Subcutaneous adipose tissue (tissue), 4 donors: Measurements from ENCODE around the gene HPRT1. TPM values are rescaled to one million over a fixed set of nuclear protein-coding genes. Genes with fewer than 3 reads are reported as not detected.

Source experiments
- small RNA-seq: library from RNA; depleted of rRNA; stranded (forward); fragments of <200 nt; gene quantifications from one replicate; pipeline ENCODE3, GENCODE V24; 2016
- total RNA-seq, 4 donors: library from RNA; depleted of rRNA; stranded (reverse); fragments of >200 nt; gene quantifications; one replicate each; pipeline ENCODE4 v1.1.0, GENCODE V29; 2016
- TF ChIP-seq, protein P1 (sequence below): fragments of 450-650 bp; IDR thresholded peaks from one replicate; pipeline ENCODE4 v1.5.1; 2016; ENCODE audit warnings: low read depth, mild to moderate bottlenecking, control low read depth, antibody characterized with exemption, moderate library complexity

HPRT1 gene
- total RNA-seq, 4 donors from 2014 or later, result 11.3 to 25.4 (median 13.3) TPM

DNA sequence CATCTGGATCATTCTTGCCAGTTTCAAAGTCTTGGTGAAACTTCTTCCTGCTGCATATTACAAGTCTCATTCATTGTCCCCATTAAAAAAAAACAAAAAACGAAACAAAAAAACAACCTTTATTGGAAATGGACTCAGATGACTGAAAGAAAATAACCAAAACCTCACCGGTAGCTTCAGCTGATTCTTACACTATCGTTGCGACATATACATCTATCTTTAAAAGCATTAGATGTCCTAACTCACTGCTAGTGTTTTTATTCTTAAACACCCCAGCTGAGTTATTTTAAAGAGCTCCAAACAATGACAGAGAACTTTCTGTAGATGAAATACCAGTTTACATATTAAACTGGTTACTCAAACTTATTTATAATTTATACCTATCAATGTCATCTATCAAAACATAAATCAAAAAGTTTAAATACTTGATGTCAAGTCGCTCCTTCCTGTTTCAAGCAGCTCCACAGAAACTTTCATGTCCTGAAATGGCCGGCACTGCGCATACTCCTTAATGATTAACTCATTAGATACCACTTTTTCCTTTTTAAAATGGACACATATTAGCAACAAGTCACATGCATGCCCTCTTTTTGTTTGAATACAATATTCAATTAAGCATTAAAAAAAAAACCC, 87.2 kb downstream of the HPRT1 start:
- TF ChIP-seq, protein P1, sequence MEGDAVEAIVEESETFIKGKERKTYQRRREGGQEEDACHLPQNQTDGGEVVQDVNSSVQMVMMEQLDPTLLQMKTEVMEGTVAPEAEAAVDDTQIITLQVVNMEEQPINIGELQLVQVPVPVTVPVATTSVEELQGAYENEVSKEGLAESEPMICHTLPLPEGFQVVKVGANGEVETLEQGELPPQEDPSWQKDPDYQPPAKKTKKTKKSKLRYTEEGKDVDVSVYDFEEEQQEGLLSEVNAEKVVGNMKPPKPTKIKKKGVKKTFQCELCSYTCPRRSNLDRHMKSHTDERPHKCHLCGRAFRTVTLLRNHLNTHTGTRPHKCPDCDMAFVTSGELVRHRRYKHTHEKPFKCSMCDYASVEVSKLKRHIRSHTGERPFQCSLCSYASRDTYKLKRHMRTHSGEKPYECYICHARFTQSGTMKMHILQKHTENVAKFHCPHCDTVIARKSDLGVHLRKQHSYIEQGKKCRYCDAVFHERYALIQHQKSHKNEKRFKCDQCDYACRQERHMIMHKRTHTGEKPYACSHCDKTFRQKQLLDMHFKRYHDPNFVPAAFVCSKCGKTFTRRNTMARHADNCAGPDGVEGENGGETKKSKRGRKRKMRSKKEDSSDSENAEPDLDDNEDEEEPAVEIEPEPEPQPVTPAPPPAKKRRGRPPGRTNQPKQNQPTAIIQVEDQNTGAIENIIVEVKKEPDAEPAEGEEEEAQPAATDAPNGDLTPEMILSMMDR, result no peak

DNA sequence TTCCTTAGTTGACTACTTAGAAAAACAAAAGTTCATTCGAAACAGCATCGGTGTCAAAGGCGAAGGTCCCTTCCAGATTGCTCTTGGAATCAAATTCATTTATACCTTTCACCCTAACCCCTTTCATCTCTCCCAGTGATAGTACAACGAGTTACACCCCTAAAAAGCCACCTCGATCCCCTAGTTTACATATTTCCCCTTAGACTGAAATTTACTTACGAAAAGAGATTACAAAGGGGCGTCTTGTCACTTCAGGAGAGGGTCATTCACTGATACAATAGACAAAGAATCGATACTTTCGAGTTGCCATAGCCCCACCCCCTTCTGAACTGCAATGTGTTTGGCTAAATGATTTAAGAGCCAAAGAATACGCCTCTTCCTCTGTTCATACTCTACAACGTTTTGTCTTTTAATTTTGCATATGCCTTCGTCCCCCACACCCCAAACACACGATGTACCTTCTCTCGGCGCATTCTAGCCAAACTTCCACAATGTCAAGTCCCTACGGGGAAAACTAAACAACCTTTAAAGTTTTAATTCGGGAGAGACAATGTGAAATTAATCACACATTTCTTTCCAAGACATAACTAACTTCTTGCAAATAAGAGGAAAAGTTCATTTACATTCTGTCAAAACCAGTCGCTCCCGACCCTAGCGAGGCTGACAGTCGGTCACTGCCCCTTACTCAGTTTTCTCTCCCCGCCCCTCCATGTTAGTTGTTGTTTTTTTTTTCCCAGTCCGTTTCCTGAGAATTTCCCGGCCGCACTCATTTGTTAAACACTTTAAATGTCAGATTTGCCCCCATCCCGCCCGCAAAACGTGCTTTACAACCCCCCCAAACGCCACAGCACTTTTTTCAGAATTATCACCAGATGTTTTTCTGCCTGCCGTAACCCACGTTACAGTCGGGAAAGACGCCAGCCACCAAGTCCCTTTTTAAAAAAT, 88.6 kb downstream of the HPRT1 start:
- TF ChIP-seq, protein P1, result no peak

Small RNA genes lying within 50 kb of the gene (small RNA-seq; reads per million reads assigned to genes)
- gene AC004383.1 (not detected), gene MIR450A1 (not detected), gene MIR450A2 (not detected), gene MIR450B (not detected), gene MIR503 (0.61 reads per million), gene MIR542 (not detected)

Other genes with a start within 250 kb of the HPRT1 start
- gene CCDC160, start 223.0 kb upstream of the HPRT1 start, total RNA-seq, result under 1 TPM in 1 of 4 donors, not detected in 3; 0.22 TPM
- gene PHF6, start 86.9 kb upstream of the HPRT1 start, total RNA-seq, result 10 to 100 TPM in 2 of 4 donors, 1 to 10 TPM in 2; 7.7 to 16.3 (median 10.4) TPM
- not detected for gene PLAC1, start 198.3 kb downstream of the HPRT1 start, total RNA-seq